HCT116 (cell line): ENCODE measurements around the gene OR2V2.

ENCODE experiments used
- CTCF ChIP-seq, 3 experiments: fragments of 200-600 bp in 1 of 3; sonication (generic) in 1 of 3; IDR thresholded peaks in 2 of 3; conservative IDR thresholded peaks in 1 of 3; 2 replicates each; pipeline ENCODE4 v1.5.1; 2012 to 2017; ENCODE audit warnings: low read depth in 2 of 3, low read length in 2 of 3, antibody characterized with exemption in 1 of 3, borderline replicate concordance in 1 of 3, control low read depth in 1 of 3, mild to moderate bottlenecking in 1 of 3, mixed read lengths in 1 of 3, mixed run types in 1 of 3, moderate library complexity in 1 of 3; ENCODE audit not compliant: insufficient read depth in 1 of 3
- FOSL1 ChIP-seq: IDR thresholded peaks from 2 replicates; pipeline ENCODE4 v1.6.1; 2012; ENCODE audit warnings: low read depth
- POLR2A ChIP-seq: IDR thresholded peaks from 2 replicates; pipeline ENCODE4 v1.7.0; 2011; ENCODE audit warnings: borderline replicate concordance; ENCODE audit not compliant: insufficient read depth, insufficient read length; ENCODE audit errors: extremely low read depth
- POLR2AphosphoS5 ChIP-seq: IDR thresholded peaks from 2 replicates; pipeline ENCODE4 v1.6.1; 2011; ENCODE audit warnings: mild to moderate bottlenecking, low read depth, low read length, moderate library complexity
- RAD21 ChIP-seq: IDR thresholded peaks from 2 replicates; pipeline ENCODE4 v1.6.1; 2012; ENCODE audit warnings: low read depth, mild to moderate bottlenecking
- REST ChIP-seq: IDR thresholded peaks from 2 replicates; pipeline ENCODE4 v1.6.1; 2012; ENCODE audit warnings: low read depth

- TF ChIP-seq CTCF (IDR thresholded peaks at IDR 0.05 in 2 of 3, conservative IDR thresholded peaks at IDR 0.05 in 1 of 3; ENCODE audit: borderline replicate concordance in 1 of 3, insufficient read depth in 1 of 3, low read depth in 2 of 3, low read length in 2 of 3) = no peak
- TF ChIP-seq REST = no peak
- TF ChIP-seq POLR2AphosphoS5 = no peak
- no peak for TF ChIP-seq POLR2A
- TF ChIP-seq FOSL1 = no peak
- TF ChIP-seq RAD21 = no peak
Measured at GRCh38 chr5:181170996-181171395, 23.6 kb downstream of the OR2V2 start.
